ENCODE measurements around the gene NCAPG2.
"Not testable (repeated sequence)": the region's sequence is repeated elsewhere in the genome, so short reads cannot be mapped to it uniquely, and the experiment has no call there.

The NCAPG2 gene

DNA sequence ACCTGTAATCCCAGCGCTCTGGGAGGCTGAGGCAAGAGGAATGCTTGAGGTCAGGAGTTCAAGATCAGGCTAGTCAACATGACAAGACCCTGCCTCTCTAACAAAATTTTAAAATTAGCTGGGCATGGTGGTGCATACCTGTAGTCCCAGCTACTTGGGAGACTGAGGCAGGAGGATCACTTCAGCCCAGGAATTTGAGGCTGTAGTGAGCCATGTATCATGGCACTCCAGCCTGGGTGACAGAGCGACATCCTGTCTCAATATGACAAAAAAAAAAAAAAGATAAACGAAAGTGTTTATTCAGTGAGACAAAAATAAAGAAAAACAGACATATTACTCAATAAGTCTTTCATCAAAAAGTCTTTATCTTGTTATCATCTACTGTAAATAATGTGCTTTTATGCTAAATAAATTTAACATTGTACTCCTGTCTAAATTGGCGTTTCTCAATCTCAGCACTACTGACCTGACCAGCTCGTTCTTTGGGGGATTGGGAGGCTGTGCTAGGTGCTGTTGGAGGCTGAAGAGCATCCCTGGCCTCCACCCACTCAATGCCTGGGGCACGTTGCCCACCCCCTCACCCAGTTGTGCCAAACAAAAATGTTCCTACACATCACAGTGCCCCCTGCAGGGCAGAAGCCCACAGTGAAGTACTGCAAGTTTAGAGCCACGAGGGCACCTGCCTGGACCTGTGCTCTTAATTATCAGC is 57.7 kb downstream of the NCAPG2 start:
- in situ Hi-C loops (cut with HindIII; ENCODE audit: low sequenced_read_pairs), result no loop called here

DNA sequence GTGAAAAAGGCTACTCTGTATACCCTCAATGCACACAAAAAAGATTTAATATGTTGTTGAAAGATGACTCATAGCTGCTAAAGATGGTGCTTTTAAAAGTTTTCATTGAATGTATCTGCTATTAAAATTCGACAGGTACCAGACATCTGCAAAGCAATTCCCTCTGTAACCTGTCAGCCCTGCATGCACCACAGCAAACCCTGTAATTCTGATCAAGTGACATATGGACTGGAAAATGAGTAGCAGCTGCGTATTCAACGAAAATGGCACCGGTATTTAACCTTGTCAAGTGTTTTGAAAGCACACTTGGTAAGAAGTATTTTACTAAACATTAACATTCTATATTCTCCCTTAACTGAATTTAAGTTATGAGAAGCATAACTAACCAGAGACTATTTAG is 58.8 kb downstream of the NCAPG2 start:
- in situ Hi-C loops (cut with HindIII; ENCODE audit: low sequenced_read_pairs), result no loop called here

DNA sequence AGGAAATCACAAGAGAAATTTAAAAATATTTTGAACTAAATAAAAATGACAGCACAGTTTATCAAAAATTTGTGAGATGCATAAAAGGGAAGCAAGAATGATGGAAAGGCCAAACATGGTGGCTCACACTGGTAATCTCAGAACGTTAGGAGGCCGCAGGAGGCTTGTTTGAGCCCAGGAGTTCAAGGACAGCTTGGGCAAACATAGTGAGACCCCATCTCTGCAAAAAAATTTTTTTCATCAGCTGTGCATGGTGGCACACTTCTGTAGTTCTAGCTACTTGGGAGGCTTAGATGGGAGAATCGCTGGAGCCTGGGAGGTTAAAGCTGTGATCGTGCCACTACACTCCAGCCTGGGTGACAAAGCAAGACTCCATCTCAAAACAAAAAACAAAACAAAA is 62.5 kb downstream of the NCAPG2 start:
- in situ Hi-C loops (cut with HindIII; ENCODE audit: low sequenced_read_pairs), result no loop called here

DNA sequence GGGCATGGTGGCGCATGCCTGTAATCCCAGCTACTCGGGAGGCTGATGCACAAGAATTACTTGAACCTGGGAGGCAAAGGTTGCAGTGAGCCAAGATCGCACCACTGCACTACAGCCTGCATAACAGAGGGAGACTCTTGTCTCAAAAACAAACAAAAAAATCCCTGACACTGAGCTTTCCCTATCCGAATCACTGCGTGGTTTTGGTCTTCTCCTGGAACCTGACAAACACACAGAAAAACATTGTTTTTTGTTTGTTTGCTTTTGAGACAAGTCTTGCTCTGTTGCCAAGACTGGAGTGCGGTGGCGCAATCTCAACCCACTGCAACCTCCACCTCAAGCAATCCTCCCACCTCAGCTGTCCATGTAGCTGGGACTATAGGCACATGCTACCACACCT is 66.6 kb downstream of the NCAPG2 start:
- in situ Hi-C loops (cut with HindIII; ENCODE audit: low sequenced_read_pairs), result no loop called here

DNA sequence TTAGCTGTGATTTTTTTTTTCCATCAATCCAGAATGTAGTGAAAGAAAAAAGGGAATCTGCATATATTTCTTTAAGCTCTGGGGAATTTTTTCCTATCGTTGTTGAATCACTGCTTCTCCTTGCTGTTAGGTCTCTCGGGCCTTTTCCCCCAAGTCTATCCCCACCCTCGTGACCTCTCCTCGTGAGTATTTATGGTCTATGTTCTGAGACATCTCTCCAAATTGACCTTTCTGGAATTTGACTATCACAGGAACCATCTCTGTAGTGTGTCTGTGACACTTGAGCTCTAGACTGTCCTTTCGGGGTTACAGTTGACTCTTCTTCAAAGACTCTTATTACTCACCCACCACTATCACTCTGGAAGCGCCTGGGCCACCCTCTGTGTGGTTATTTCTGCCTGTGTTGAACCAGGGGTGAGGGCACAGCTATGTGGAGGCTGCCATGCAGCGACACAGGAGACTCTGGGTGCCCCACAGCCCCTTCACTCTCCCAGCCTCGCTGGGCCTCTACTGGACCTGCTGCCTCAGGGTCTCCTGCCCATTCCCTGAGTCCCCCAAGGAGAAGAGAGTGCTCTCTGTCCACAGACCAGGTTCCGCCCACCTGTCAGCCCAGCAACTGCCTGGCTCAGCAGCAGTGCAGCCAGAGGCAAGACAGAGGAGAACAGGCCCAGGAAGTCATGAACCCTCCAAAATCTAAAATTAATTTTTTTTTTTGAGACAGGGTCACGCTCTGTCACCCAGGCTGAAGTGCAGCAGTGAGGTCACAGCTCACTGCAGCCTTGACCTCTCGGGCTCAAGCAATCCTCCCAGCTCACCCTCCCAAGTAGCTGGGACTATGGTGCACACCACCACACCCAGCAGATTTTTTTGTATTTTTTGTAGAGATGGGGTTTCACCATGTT is 71.3 kb downstream of the NCAPG2 start:
- in situ Hi-C loops (cut with HindIII; ENCODE audit: low sequenced_read_pairs), result no loop called here

DNA sequence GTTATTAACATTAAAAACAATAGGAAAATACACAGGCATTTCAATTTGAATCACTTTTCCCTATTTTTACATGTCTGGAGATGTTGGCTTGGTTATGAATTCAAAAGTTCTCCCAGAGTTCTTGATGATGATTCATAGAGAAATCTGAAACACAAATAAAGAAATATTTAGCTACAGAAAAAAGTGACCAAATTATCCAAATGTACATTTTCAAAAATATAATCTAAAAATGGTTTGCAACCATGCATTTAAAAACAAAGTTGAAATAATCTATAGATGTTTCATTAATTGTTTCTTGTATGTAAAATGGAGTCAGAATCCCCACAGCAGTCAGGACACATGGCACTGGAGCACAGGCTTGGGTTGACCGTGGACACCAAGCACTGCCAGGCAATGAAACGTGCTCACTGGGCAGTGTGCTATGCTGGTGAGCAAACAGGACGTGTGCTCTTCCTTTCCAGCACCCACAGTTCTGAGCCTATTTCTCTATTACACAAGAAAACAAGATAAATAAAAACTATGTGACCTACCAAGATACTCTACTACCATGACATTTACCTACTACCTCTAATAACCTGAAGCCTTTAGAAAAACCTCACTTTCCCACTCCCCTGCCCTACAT is 72.9 kb downstream of the NCAPG2 start:
- in situ Hi-C loops (cut with HindIII; ENCODE audit: low sequenced_read_pairs), result no loop called here

DNA sequence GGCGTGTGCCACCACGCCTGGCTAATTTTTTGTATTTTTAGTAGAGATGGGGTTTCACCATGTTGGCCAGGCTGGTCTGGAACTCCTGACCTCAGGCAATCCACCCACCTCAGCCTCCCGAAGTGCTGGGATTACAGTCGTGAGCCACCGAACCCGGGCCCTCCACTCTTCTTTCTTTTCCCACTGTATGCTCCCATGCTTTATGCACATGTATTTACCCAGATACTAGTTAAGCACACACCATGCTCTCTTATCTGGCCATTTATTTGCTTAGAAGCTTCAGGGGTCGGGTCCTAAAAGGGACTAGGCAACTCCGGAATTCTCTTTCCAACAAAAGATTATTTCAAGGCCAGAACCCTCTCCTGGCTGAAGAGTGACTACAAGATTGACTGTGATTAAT is 78.3 kb downstream of the NCAPG2 start:
- in situ Hi-C loops (cut with HindIII; ENCODE audit: low sequenced_read_pairs), result not testable (repeated sequence)

DNA sequence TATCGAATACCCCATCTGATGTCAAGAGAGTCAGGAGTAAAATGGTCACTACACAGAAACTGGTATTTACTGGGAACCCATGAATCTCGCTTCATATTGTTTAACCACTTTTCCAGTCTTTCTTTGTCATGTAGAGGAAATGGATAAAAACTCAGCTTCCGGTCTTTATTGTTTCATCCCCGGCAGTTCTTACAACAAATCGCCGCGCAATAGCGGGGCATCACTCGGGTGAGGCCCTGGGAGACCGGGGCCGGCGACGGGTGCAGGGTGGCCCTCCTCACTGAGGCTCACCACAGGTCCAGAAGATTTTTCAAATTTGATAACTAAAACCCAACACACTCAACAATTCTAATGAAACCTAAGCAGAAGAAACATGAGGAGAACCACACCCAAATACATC is 81.4 kb downstream of the NCAPG2 start:
- in situ Hi-C loops (cut with HindIII; ENCODE audit: low sequenced_read_pairs), result no loop called here

DNA sequence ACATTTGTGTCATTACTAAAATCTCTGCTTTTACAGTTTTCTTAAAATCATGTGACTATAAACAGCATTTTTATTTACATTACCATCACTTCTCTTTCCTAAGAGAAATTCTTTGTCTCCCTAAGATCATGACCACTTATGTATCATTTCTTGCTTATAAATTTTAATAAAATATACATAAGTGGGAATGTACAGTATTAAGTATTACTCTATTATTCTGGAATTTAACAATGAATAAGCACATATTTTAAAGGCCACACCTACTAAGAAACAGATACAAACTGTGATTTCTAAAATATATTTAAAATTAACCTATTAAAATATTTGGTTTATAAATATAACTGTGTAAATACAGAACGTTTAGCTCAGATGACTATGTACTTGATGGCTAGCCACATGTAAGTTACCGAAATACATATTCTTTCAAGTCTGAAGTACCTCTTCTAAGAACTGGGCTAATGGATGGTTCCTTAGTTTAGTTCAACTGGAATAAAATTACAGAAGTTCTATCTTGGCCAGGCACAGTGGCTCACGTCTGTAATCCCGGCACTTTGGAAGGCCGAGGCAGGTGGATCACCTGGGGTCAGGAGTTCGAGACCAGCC is 83.7 kb downstream of the NCAPG2 start:
- in situ Hi-C loops (cut with HindIII; ENCODE audit: low sequenced_read_pairs), result no loop called here

- in situ Hi-C loops (cut with HindIII; ENCODE audit: low sequenced_read_pairs), result no loop called here
Measured at GRCh38 chr7:158620418-158620817, 84.2 kb downstream of the NCAPG2 start.

DNA sequence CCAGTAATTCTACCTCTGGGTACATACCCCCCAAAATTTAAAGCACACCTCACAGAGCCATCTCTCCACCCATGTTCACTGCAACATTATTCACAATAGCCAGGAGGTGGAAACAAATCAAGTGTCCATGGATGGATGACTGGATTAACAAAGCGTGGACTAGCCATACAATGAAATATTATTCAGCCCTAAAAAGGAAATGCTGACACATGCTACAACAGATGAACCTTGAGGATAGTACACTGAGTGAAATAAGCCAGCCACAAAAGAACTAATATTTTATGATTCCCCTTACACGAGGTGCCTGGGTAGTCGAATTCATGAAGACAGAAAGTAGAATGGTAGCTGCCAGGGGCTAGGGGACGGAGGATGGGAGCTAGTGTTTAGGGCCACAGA is 85.9 kb downstream of the NCAPG2 start:
- in situ Hi-C loops (cut with HindIII; ENCODE audit: low sequenced_read_pairs), result no loop called here

- in situ Hi-C loops (cut with HindIII; ENCODE audit: low sequenced_read_pairs), result no loop called here
Measured at GRCh38 chr7:158617737-158618128, 86.9 kb downstream of the NCAPG2 start.

DNA sequence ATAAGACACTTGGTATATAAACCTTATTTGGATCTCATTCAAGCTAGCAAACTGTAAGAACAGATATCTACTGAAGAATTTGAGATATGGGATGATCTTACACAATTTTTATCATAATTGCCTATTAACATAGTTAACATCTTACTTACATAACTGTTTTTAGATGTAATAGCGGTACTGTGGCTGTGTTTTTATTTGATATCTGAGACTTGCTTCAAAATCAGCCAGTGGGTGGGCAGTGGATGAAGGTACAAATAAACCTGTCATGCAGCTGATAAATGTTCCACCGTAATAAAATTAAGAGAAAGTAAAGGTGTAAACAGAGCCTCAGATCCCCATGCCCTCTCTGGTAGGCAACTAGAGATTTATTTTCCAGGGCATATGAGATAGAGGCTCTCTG is 88.6 kb downstream of the NCAPG2 start:
- in situ Hi-C loops (cut with HindIII; ENCODE audit: low sequenced_read_pairs), result no loop called here

GRCh38 chr7:158614700-158615099 is 89.9 kb downstream of the NCAPG2 start:
- in situ Hi-C loops (cut with HindIII; ENCODE audit: low sequenced_read_pairs), result no loop called here

GRCh38 chr7:158613481-158613880 is 91.1 kb downstream of the NCAPG2 start:
- in situ Hi-C loops (cut with HindIII; ENCODE audit: low sequenced_read_pairs), result no loop called here

DNA sequence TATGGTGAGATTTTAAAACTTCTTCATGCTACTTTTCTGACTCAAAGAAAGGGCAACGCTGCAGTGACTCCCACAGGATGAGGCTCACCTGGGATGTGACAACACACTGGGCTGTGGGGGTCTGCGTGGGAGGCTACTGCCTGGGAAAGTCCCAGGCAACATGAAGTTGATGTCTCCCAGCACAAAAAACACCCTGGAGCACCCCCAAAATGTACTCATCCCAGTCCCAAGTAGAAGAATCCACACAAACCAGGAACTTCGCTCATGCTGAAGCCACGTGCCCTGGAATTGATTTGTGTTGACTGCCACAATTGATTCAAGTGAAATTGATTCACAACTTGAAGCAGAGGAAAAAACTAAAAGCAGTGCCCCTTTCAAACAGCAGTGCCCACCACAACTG is 92.1 kb downstream of the NCAPG2 start:
- in situ Hi-C loops (cut with HindIII; ENCODE audit: low sequenced_read_pairs), result no loop called here

DNA sequence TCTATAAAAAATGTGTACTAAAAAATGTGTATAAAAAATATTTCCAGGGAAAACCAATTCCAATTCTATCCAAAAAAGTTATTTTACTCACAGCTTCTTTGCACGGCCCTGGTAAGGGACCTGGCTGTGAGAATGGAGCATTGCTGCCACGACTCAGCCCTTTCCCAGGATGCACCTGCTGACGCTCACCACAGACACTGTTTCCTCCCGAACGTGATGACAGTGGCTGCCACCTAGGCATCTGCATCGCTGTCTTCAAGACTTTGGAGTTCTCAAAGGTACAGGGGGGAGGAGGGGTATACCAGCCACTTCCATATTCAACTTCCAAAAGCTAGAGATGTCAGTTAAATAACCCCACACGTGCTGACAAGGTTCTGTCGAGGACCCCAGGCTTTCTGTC is 93.1 kb downstream of the NCAPG2 start:
- in situ Hi-C loops (cut with HindIII; ENCODE audit: low sequenced_read_pairs), result no loop called here

GRCh38 chr7:158609313-158609974 is 95.2 kb downstream of the NCAPG2 start:
- in situ Hi-C loops (cut with HindIII; ENCODE audit: low sequenced_read_pairs), result no loop called here

- in situ Hi-C loops (cut with HindIII; ENCODE audit: low sequenced_read_pairs), result no loop called here
Measured at GRCh38 chr7:158607563-158607962, 97.0 kb downstream of the NCAPG2 start.

DNA sequence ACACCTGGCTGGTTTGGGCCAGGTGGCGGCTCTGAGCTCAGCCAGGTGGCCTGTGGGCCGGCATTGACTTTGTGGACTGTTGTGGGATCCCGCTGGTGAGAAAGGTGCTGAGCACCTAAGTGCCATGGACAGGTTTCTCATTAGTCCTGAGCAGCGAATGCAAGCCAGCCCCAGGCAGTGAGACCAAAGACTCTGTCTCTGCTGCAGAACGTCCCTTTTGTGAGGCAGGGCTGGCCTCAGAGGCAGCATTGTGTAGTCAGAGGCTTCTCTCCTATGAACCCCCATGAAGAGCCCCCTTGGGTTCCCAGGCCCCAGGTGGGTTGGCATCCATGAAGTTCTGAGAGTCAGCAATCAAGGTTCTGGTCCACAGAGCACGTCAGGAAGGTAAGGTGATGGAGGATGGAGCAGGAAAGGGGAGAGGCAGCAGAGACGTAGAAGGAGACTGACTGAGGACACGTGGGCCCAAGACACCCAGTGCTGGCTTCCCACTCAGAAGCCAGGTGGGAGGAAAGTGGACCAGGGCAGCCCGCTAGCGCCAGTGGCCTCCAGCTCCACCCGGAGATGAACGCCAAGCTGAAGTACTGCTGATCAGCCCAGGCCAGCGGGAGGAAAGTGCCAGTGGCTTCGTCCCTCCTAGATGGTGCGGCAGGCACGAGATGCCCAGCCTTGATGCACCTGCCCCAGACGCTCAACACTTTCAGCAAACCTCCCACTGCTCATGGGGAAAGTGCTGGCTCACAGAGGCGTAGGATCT is 97.8 kb downstream of the NCAPG2 start:
- in situ Hi-C loops (cut with HindIII; ENCODE audit: low sequenced_read_pairs), result no loop called here
